ENCODE data around the gene ATRNL1. TPM values are rescaled to one million over a fixed set of nuclear protein-coding genes. Genes with fewer than 3 reads are reported as not detected.

The ATRNL1 gene
- total and polyA plus RNA-seq, 2 of the 8 experiments (the other 6 are each of a cell fraction or from before 2014, with no cell fraction given) = 5.1 to 17.6 TPM

DNA sequence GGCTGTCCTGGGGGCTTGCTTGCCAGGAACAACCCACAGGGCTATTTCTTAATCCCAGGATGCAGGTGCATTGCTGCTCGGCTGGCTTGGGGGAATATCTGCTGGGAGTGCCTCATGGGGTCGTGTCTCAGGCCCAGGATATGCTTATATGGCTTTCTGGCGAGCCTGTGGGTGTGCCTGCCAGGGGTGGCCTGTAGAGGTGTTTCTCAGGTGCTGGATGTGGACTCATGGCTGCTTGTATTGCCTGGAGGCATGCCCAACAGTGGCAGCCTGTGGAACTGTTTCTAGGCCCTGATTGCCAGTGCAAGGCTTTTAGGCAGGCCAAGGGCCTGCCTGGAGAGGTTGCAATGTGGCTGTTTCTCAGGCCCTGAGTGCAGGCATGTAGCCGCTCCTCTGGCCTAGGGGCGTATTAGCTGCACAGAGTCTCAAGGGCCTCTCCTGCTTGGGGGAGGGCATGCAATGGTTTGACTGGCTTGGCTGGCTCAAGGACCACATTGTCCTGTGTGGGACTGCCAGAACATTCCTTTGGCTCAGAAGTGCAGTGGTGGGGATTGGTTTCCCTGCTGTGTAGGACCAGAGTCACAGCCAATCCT lies 202.1 kb downstream of the ATRNL1 start:
- no peak overlapping the region for H3K14ac ChIP-seq (ENCODE audit: insufficient read length)
- no peak overlapping the region for H2AFZ ChIP-seq (ENCODE audit: low read length)
- no peak overlapping the region for H2BK15ac ChIP-seq (ENCODE audit: low read length)
- H4K91ac ChIP-seq (replicated peaks; ENCODE audit: insufficient read length, low read length) = no peak overlapping the region
- H2BK12ac ChIP-seq (ENCODE audit: low read depth, low read length) = no peak overlapping the region
- no peaks in the 10 kb centered on the region for H3K27me3 ChIP-seq (replicated peaks in 1 of 4; ENCODE audit: control insufficient read depth in 3 of 4, extremely low read depth in 1 of 4, insufficient read depth in 3 of 4, low read length in 3 of 4)
- H4K20me1 ChIP-seq (replicated peaks in 1 of 2; ENCODE audit: control insufficient read depth in 1 of 2, insufficient read depth in 2 of 2, low read length in 2 of 2) = no peaks in the 10 kb centered on the region
- H4K5ac ChIP-seq (ENCODE audit: insufficient read length, low read depth, low read length) = no peak overlapping the region
- DNase-seq (ENCODE audit: low read depth in 1 of 2, low spot score in 2 of 2) (no peak), FAIRE-seq (no peak)
- no peak overlapping the region for H3K23ac ChIP-seq (ENCODE audit: insufficient read length)
- no peak overlapping the region for H2BK5ac ChIP-seq (ENCODE audit: low read depth, low read length)
- H3K9ac ChIP-seq (replicated peaks in 1 of 4; ENCODE audit: extremely low read depth in 1 of 4, low read depth in 3 of 4, low read length in 3 of 4) = no peak overlapping the region
- H3K27ac ChIP-seq (ENCODE audit: low read depth, low read length) = no peak overlapping the region
- no peak overlapping the region for H3K4ac ChIP-seq (replicated peaks; ENCODE audit: insufficient read length, low read depth, low read length)
- H3K36me3 ChIP-seq (ENCODE audit: control insufficient read depth in 2 of 4, insufficient read depth in 4 of 4, low read length in 3 of 4) = no peaks in the 10 kb centered on the region
- no peaks in the 10 kb centered on the region for H3K79me1 ChIP-seq (ENCODE audit: low read depth, low read length)
- H3K18ac ChIP-seq (ENCODE audit: extremely low read depth, low read length) = no peak overlapping the region
- H4K8ac ChIP-seq (ENCODE audit: extremely low read depth, insufficient read depth, low read length) = 0 out of 2 replicates have a peak overlapping the region, but pooled peaks have one; percentile 57
- ChIA-PET CTCF (ENCODE audit: partially characterized antibody) (interaction anchor here (0.9 to 1.0 kb wide), 2 partner anchors 20 to 29 kb away, joined by 3 to 4 read pairs; no protein-coding TSS in a partner anchor), POLR2A (ENCODE audit: partially characterized antibody) (no interaction called here)
- no peaks in the 10 kb centered on the region for H3K23me2 ChIP-seq (ENCODE audit: low read depth, low read length)
- no peak overlapping the region for H3K56ac ChIP-seq (replicated peaks; ENCODE audit: insufficient read length, low read depth, low read length)
- H3K4me1 ChIP-seq (replicated peaks in 1 of 4; ENCODE audit: control insufficient read depth in 3 of 4, insufficient read depth in 4 of 4, low read length in 3 of 4) = peaks cover 0 to 4% (median 3%) of the 10 kb centered on the region in 4 experiments; a peak in 3 of 7 replicates
- H3K4me2 ChIP-seq (ENCODE audit: insufficient read depth in 1 of 2, low read depth in 2 of 2, low read length in 2 of 2) = no peak overlapping the region
- H3K79me2 ChIP-seq (ENCODE audit: control insufficient read depth in 1 of 2, insufficient read depth in 2 of 2, low read length in 2 of 2) = no peaks in the 10 kb centered on the region
- TF ChIP-seq JUND (IDR thresholded peaks at IDR 0.05; ENCODE audit: low read length) (no peak), SIN3A (conservative IDR thresholded peaks at IDR 0.05 in 1 of 2, IDR thresholded peaks at IDR 0.05 in 1 of 2; ENCODE audit: low read depth in 1 of 2, low read length in 2 of 2) (no peak), FOSL1 (IDR thresholded peaks at IDR 0.05; ENCODE audit: insufficient read depth, low read depth, low read length) (no peak), SIX5 (IDR thresholded peaks at IDR 0.05; ENCODE audit: low read depth, low read length) (no peak), CHD2 (IDR thresholded peaks at IDR 0.05; ENCODE audit: low read length) (no peak), POU5F1 (IDR thresholded peaks at IDR 0.05; ENCODE audit: low read depth, low read length) (no peak), RAD21 (IDR thresholded peaks at IDR 0.05 in 1 of 2, conservative IDR thresholded peaks at IDR 0.05 in 1 of 2; ENCODE audit: low read depth in 2 of 2, low read length in 2 of 2) (no peak), HDAC2 (IDR thresholded peaks at IDR 0.05; ENCODE audit: borderline replicate concordance in 1 of 2, low read depth in 2 of 2, low read length in 2 of 2) (no peak), YY1 (IDR thresholded peaks at IDR 0.05; ENCODE audit: low read depth, low read length) (no peak), BCL11A (IDR thresholded peaks at IDR 0.05; ENCODE audit: low read depth in 2 of 2, low read length in 2 of 2) (no peak), SP1 (IDR thresholded peaks at IDR 0.05; ENCODE audit: low read depth, low read length) (no peak), JUN (IDR thresholded peaks at IDR 0.05; ENCODE audit: low read depth, low read length) (no peak)
- no peak overlapping the region for H2AK5ac ChIP-seq (ENCODE audit: low read depth, low read length)
- H2BK120ac ChIP-seq (replicated peaks; ENCODE audit: low read depth, low read length) = no peak overlapping the region
- no peaks in the 10 kb centered on the region for H3K9me3 ChIP-seq (ENCODE audit: insufficient read depth in 2 of 2, low read depth in 1 of 2, low read length in 1 of 2)
- WGBS, 2 experiments (ENCODE audit: extremely low coverage in 1 of 2, insufficient coverage in 1 of 2, insufficient read length in 1 of 2, insufficient replicate concordance in 2 of 2, low coverage in 1 of 2, low lambda C conversion rate in 2 of 2, missing lambda C conversion rate in 1 of 2) = 91% methylated on average over 5 of the region's 5 CpGs; no CpG with 5 or more reads in 1 of the 2 experiments
- no peak overlapping the region for H3K4me3 ChIP-seq (ENCODE audit: extremely low read depth in 1 of 4, insufficient read depth in 2 of 4, low read depth in 3 of 4, low read length in 4 of 4)
- no peak overlapping the region for H2BK20ac ChIP-seq (ENCODE audit: low read length)

Measured in H1 (cell line).